Pons (tissue), 1 donor: ENCODE results near the gene IMP4.

Experiments used
- DNase-seq: peaks from one replicate; pipeline ENCODE4 v3.0.0-alpha.2; 2016; ENCODE audit warnings: low spot score

Gene IMP4

DNA sequence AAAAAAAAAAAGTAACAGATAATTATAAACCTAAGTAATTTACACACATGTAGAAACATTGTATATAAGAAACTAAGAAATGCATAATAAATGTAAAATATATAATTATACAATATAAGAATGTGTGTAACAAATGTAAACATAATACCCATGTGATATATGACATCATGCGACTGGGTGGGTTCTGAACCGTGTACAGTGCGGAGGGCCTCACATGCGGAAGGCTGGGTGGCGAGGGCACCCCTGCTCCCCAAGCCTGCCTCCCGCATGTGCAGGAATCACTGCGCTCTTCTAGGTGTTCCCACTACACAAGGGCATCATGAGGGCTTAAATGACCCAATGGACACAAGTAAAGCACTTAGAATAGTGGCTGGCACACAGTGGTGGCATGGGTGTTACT is 15.2 kb downstream of the IMP4 start:
- DNase-seq: no peak

DNA sequence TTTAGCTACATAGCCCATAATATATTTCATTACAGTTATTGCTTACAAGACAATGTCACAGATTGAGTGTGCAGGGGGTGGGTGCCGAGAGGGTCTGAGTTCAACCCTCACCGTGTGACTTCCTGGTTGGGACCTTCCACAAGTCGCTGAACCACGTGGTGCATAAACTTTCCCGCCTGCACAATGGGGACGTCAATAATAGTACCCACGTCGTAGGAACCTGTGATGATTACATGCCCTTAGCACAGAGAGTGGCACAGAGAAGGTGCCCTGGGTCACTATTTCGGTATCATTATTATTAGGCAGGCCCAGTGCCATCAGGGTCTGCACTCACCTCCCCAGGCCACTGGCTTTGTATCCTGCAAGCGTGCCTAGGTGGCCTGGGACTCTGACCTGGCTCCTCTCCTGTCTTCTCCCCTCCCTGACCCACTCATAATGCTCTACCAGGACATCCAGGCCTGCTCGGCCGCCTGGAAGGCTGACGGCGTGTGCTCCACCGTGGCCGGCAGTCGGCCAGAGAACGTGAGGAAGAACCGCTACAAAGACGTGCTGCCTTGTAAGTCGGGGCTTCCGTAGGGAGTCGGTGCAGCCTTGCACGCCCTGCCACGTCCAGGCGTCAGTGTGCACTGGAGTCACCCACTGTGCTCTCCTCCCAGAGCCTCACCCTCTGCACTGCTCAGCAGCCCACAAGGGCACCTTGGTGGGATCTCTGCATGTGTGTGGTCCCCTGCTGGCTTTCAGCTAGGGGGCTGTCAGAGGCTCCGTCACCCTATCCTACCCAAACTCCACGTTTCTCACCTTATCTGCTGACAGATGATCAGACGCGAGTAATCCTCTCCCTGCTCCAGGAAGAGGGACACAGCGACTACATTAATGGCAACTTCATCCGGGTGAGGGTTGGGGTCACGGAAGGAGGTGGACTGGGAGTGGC is 16.0 kb downstream of the IMP4 start:
- DNase-seq: no peak

DNA sequence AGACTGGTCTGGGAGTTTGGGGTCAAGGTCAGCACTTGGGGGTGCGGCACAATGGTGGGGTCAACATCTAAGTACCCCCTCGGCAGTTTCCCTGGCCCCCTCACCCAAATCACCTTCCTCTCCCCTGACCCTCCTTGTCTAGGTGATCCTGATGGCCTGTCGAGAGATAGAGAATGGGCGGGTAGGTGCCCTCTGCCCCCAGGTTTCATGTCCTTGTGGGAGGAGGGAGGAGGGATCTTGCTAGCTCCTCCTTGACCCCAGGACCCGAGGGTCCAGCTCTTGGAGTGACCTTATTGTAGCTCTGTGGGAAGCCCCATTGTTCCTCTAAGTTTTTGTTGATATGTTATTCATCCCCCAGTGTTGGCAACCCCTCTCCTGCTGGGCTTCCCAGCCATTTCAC is 16.8 kb downstream of the IMP4 start:
- no peak for DNase-seq

DNA sequence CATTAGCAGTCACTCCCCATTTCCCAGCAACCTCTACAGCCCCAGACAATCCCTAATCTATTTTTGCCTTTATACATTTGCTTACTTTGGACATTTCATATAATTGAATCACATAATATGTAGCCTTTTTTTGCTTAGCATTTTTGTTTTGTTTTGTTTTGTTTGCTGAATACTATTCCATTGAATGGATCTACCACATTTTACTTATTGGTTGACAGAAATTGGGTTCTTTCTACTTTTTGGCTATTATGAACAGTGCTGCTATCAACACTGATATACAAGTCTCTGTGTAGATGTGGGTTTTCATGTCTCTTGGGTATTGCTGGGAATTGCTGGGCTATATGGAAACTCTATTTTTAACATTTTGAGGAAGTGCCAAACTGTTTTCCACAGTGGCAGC is 20.8 kb downstream of the IMP4 start:
- DNase-seq: no peak

DNA sequence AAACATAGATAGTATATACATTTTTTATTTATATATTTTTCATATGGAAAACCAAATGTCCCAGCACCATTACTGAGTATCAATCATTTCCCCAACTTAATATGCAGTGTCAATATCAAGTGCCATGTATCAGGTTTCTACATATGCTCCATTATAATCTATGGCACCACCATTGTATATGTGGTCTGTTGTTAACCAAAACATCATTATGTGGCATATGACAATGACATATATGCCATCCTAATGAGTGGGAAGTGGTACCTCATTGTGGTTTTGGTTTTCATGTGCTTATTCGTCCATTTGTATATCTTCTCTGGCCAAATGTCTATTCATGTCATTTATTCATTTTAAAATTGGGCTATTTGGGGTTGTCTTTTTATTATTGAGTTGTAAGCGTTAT is 22.4 kb downstream of the IMP4 start:
- no peak for DNase-seq

DNA sequence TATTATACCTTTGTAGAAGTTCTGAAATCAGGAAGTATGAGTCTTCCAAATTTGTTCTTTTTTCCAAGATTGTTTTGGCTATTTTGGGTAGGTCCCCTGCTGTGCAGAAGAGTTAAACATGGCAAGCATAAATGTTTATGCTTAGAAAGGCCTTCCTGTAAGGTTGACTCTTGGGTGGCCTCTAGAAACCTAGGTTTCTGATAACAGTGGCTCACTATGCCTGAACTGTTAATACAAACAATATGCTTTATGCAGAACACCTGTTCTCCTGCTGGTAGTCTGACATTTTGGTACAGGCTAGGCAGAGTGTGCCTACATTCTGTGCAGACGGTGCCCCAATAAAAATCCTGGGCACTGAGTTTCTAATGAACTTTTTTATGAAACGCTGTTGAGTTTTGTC is 23.3 kb downstream of the IMP4 start:
- no peak for DNase-seq

DNA sequence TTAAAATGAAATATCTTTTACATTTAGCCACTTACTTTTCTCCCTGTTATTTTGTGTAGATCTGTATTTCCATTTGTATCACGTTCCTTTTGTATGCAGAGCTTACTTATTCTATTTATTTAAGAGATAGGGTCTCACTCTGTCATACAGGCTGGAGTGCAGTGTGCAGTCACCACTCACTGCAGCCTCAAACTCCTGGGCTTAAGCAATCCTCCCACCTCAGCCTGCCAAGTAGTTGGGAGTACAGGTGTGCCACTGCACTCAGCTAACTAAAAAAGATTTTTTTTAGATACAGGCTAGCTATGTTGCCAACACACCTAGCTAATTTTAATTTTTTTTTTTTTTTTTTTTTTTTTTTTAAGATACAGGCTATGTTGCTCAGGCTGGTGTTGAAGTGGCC is 24.0 kb downstream of the IMP4 start:
- no peak for DNase-seq

DNA sequence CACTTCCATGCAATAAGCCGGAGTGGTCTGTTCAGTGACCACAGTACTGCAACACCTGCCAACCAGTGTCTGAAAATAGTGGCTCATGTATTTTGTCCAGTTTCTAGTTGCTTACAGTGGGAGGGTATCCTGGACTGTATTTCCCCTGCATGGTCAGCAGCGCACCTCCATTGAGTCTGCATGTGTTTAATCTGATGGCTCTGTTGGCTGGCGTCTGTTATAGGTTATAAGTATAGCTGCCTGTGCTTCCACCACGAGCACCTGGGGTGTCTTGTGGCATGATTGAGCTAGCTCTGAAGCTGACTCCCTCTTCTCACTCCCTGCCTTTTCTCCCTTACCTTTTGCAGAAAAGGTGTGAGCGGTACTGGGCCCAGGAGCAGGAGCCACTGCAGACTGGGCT is 26.1 kb downstream of the IMP4 start:
- no peak for DNase-seq

DNA sequence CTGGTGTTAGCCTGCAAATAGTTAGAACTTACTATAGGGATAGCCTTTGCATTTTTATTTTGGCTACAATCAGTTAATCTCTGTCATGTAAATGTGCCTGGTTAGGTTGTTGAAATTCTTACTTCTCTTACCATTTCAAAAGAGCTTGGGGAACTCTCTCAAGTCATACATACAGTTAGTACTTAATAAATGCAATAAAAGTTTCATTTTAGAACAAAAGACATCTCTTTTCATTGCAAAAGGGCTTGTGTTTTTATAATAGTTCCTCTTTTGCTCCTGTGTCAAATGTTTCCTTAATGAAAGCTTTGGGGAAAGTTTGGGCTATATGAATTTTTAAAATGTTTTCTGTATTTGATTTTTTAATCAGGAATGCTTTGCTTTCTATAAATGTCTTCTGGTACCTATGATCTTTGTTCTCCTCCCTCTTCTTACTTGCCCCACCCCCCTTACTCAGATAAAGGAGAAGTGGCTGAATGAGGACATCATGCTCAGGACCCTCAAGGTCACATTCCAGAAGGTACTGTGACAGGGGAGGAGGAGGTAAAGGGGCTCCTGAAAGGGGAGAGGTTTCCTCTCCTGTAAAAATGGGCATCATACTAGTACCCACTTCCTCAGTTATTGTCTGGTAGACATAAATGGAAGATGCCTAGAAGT is 26.7 kb downstream of the IMP4 start:
- DNase-seq: no peak

DNA sequence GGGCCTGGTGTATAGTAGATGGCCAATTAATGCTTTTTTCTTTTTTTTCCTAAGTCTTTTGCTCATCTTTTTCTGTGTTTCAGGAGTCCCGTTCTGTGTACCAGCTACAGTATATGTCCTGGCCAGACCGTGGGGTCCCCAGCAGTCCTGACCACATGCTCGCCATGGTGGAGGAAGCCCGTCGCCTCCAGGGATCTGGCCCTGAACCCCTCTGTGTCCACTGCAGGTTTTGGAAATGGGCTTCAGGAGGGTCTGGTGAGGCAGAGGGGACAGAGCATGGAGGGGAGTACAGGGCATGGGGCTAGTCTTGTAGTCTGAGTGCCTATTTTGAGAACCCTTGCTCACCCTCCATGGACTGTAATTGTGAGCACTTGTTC is 27.3 kb downstream of the IMP4 start:
- no peak for DNase-seq

DNA sequence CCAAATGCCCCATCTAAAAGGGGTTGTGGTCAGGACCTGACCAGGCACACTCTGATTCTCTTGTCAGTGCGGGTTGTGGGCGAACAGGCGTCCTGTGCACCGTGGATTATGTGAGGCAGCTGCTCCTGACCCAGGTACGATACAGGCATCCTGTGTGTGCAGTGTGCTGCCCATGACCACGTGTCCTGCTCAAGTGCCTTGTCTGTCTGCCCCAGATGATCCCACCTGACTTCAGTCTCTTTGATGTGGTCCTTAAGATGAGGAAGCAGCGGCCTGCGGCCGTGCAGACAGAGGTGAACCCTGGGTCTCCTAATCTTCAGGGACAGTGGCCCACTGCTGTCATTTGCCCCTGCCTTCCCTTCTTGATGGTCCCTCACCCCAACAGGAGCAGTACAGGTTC is 27.8 kb downstream of the IMP4 start:
- DNase-seq: no peak

DNA sequence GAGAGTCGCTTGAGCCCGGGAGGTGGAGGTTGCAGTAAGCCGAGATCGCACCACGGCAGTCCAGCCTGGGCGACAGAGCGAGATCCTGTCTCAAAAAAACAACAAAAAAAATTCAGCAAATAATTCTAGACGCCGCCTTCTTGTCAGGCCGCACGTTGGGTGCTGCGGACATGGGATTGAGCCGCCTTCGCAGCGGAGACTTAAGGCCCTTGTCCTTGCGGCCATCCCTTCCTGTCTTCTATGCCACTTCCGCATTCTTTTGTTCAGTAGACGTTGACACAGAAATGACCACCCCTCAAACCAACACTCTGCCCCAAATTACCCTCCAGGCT is 29.0 kb downstream of the IMP4 start:
- DNase-seq: peak; percentile 51

DNA sequence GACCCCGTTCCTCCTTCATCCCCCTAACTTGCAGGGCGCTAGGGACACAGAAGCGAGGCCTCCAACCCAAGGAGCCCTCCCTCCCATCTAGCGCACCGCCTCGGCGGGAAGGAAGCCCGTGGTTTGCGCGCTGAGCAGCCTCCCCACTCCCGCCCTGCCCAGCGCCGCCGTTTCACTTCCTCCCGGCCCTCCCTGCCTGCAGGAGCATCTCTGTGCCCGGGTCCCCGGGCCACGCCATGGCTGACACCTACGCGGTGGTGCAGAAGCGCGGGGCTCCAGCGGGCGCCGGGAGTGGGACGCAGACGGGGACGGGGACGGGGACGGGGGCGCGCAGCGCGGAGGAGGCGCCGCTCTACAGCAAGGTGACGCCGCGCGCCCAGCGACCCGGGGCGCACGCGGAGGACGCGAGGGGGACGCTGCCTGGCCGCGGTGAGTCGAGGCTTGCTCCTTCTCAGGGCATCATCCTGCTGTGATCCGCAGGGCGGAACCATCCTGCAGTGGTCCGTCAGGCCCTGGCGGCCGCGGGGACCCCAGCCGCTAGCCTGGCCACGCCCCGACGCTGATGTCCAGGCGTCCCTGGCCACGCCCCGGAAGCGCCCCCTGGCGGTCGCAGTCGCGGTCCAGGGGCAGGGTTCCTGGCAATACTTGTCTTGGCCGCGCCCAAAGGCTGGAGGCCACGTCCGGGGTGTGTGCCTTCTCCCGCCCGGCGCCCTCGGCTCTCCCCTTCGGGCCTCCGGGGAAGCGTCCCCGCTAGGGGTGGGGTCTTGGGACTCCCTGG is 29.5 kb downstream of the IMP4 start:
- DNase-seq: peak; percentile 78

DNA sequence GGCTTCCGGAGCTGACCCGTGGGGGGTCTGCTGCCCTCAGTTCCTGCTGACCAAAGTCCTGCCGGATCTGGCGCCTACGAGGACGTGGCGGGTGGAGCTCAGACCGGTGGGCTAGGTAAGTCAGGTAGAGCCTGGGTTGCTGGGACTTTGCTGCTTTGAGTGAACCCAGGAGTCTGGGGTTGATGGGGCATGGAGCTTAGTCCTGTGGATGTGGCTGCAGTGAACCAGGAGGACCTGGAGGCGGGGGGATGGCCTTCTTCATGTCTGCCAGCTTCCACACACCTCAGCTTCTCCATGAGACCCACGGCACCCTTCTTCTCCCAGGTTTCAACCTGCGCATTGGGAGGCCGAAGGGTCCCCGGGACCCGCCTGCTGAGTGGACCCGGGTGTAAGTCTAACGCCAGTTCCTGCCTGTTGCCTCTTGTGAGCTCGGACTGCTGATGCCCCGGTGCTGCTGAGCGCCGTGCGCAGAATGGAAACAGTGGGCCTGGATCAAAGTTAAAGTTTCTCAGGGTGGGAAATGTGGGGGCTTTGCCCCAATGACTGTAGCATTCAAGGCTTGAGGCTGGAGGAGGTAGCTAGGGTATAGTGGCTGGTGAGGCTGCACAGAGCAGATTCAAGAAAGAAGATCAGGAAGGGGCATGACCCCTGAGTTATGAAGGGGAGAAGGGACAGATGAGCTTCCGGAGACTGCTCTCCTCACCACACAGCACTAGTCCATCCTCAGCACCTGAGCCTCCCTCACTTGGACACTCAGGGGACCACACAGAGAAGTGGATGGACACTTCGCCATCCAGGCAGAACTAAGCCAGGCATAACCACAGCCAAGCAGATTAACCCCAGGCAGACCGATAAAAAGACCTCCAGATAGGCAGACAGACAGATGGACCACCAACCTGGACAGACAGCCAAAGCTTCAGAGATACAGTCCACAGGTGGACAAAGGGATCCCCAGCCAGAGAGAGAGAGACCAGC is 30.4 kb downstream of the IMP4 start:
- no peak for DNase-seq

DNA sequence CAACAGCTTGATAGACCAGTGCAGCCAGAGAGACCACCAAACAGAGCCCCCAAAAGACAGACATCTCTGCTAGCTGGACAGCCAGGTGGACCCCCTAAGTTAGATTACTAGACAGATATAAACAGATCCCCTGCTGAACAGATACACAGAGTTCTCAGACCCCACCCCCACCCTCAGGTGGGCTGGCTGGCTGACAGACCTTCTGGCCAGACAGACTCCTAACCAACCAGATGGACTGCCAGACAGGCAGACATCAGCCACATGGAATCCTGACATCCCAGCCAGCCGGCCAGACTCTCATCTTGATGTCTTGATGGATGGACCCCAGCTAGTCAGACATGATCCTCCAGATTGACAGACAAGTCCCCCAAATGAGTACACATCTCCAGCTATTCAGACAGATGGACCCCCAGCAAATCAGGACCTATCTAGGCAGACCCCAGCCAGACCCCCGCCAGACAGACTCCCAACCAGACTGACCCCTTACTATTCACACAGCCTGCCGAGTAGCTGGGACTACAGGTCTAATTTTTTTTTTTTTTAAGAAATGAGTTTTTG is 31.2 kb downstream of the IMP4 start:
- no peak for DNase-seq

DNA sequence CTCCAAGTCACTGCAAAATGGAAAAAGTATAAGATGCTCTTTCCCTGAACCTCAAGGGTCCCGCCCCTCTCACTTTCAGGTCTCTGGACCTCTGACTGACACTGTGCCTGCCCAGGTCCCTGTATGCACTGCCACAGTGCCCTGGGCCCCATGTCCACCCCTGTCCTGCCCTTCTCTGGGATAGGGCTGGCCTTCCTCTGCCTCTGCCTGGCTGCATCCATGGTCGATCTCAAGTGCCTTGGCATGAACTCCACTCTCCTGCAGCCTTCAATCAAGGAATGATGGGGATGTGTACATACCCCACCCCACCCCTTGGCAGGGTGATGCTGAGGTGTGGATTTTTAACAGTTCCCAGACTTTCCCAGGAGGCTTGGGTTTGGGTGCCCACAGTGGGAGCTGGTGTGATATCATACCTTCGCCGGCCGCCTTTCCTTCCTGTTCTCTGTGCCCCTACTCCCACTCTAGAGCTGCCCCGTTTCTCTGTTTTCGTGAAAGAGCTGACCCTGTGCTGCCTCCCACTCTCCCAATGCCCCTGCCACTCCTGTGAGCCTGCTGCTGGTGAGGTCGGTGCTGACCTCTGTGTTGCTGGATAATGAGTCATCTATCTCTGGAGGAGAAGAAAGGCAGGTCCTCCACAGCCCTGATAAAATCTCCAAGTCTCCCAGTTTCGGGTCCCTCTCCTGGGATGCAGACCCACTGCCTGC is 32.0 kb downstream of the IMP4 start:
- no peak for DNase-seq

DNA sequence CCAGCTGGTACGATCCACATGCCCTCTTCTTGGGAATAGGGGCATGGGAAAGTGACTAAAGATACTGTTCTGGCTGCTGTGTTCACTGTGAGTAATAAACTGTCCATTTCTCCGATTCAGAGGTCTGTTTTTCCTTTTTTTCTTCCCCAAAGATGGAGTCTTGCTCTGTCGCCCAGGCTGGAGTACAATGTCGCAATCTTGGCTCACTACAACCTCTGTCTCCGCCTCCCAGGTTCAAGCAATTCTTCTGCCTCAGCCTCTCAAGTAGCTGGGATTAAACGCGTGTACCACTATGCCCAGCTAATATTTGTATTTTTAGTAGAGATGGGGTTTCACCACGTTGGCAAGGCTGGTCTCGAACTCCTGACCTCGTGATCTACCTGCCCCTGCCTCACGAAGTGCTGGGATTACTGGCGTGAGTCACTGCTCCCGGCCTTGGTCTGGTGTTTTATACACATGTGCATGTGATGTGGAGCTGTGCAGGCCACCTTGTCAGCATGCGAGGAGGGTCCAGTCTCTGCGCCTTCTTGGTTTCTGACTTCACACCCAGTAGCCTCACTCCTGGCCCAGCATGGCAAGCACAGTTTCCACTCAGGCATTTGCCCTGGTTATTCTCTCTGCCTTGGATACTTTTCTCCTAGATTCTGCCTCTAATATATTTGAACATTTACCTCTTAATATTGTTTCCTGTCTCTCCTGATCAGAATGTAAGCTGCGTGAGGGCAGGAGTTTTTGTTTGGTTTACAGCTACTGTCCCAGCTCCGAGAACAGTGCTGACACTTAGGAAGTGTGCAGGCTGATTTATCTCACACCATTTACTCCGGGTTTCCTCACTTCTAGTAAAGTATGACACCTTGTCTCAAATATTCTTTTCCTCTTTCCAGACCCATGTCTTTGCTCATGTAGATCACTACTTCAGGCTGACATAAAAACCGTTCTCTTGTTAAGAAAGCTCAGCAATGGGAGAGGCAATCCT is 32.9 kb downstream of the IMP4 start:
- no peak for DNase-seq

DNA sequence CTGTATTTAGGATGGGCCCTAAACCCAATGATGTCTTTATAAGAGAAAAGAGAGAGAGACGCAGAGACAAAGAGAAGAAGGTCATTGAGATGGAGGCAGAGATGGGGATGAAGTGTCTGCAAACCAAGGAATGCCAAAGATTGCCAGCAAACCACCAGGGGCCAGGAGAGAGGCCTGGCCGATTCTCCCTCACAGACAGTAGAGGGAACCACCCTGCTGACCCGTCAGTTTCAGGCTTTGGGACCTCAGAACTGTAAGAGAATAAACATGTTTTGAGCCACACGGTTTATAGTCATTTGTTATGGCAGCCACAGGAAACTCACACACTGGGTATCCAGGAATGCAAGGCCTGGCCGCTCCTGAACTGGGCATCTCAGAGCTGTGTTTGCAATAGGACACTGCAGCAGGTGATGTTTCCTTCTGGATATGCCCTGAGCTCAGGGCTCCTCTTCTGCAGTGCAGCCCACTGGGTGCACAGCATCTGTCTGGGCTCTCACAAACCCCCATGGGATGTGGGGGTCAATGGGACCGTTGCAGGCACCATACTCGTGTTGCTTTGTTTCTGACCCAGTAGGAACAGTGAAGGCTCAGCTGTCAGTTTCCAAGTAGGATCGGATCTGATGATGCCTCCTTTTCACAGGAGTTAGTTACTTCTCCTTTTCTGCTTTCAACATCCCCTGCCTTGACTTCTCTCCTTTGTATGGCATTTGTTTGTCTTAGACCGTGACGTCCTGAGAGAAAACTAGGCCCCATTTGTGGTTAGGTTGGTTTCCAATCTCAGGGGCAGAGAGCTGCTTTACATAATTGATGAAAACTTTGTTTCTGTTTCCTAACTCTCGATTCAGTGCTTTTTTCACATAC is 34.0 kb downstream of the IMP4 start:
- no peak for DNase-seq

DNA sequence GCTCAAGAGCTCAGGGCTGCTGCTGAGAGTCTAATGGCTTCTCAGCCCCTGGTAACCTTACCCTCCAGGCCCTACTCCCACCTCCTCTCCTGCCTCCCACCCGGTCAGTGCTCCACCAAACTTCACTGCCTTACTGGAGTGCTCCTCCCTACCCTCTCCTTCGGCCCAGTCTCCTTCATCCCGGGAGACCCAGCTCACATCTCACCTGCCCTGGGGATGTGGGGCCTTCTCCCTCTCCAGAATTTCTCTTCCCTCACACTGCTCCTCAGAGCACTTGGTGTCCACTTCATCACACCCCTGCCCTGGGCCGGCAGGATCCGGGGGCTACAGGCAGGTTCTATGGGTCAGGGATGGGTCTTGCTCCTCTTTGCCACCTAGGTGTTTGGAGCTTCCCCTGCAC is 34.8 kb downstream of the IMP4 start:
- no peak for DNase-seq
